NAMALWA (cell line): ENCODE results near the gene S1PR3.
"Not testable (repeated sequence)": the region's sequence is repeated elsewhere in the genome, so short reads cannot be mapped to it uniquely, and the experiment has no call there.

ENCODE experiments used
- DNase-seq: peaks from one replicate; pipeline ENCODE4 v3.0.0-alpha.2; 2015; ENCODE audit warnings: low spot score

The S1PR3 gene

GRCh38 chr9:88991066-88992034 lies at the start of gene S1PR3:
Gene S1PR3, plus strand, starts transcription at chr9:88991468. Its CDS starts 9,733 bp downstream, at chr9:89001201.
- DNase-seq, result no peak

GRCh38 chr9:88941586-88941985 lies 49.7 kb upstream of the S1PR3 start:
- DNase-seq, result not testable (repeated sequence)

GRCh38 chr9:88942411-88942810 lies 48.9 kb upstream of the S1PR3 start:
- no peak for DNase-seq

GRCh38 chr9:88945636-88946333 lies 45.5 kb upstream of the S1PR3 start:
- no peak for DNase-seq

- no peak for DNase-seq
Observed at GRCh38 chr9:88947581-88948573, 43.4 kb upstream of the S1PR3 start.

- no peak for DNase-seq
Observed at GRCh38 chr9:88949425-88949824, 41.8 kb upstream of the S1PR3 start.

GRCh38 chr9:88949961-88950340 lies 41.3 kb upstream of the S1PR3 start:
- no peak for DNase-seq

- no peak for DNase-seq
Observed at GRCh38 chr9:88950341-88951154, 40.7 kb upstream of the S1PR3 start.

GRCh38 chr9:88951155-88951542 lies 40.1 kb upstream of the S1PR3 start:
- no peak for DNase-seq

GRCh38 chr9:88952086-88952615 lies 39.1 kb upstream of the S1PR3 start:
- no peak for DNase-seq

GRCh38 chr9:88952976-88953375 lies 38.3 kb upstream of the S1PR3 start:
- no peak for DNase-seq

GRCh38 chr9:88953381-88954029 lies 37.8 kb upstream of the S1PR3 start:
- DNase-seq, result no peak

GRCh38 chr9:88954066-88954465 lies 37.2 kb upstream of the S1PR3 start:
- no peak for DNase-seq

- no peak for DNase-seq
Observed at GRCh38 chr9:88957526-88957925, 33.7 kb upstream of the S1PR3 start.

- DNase-seq, result no peak
Observed at GRCh38 chr9:88959727-88960469, 31.4 kb upstream of the S1PR3 start.

- DNase-seq, result no peak
Observed at GRCh38 chr9:88960632-88961031, 30.6 kb upstream of the S1PR3 start.

- no peak for DNase-seq
Observed at GRCh38 chr9:88965473-88965872, 25.8 kb upstream of the S1PR3 start.

- DNase-seq, result no peak
Observed at GRCh38 chr9:88966894-88967676, 24.2 kb upstream of the S1PR3 start.

GRCh38 chr9:88968799-88969198 lies 22.5 kb upstream of the S1PR3 start:
- no peak for DNase-seq
